MCF 10A (cell line): ENCODE data around the gene TIGD1. TPM values are rescaled to one million over a fixed set of nuclear protein-coding genes. Genes with fewer than 3 reads are reported as not detected.
A peak's percentile ranks its signal among the peaks of the same experiment; 100 is the strongest.

Experiments used
- BruUV-seq: library from RNA; stranded (reverse); fragments of 400-500 nt; replicated peaks from 2 replicates; lab custom pipeline; 2021; lab: Mats Ljungman, UMichigan
- CTCF ChIA-PET: fragments of 300-600 bp; sonication (Branson Sonifier 250); formaldehyde crosslinking; extraction: SDS; loops from one replicate; lab custom pipeline; 2021; ENCODE audit warnings: antibody characterized with exemption, inconsistent platforms; lab: Yijun Ruan, JAX
- POLR2A ChIA-PET: fragments of 300-600, 350-650 bp; sonication (Branson Sonifier 250); formaldehyde crosslinking; extraction: SDS; loops from one replicate; lab custom pipeline; 2020; ENCODE audit warnings: antibody characterized with exemption, inconsistent platforms; lab: Yijun Ruan, JAX
- DNase-seq: peaks from one replicate; pipeline ENCODE4 v3.0.0-alpha.2; 2018; ENCODE audit not compliant: unreplicated experiment
- H3K27ac Mint-ChIP-seq: one replicate; pipeline ENCODE4 v1.8.0; 2022; ENCODE audit warnings: mild to moderate bottlenecking, low read depth, mixed read lengths; ENCODE audit not compliant: unreplicated experiment
- H3K27me3 Mint-ChIP-seq: one replicate; pipeline ENCODE4 v1.8.0; 2022; ENCODE audit warnings: mixed read lengths; ENCODE audit not compliant: insufficient read depth, unreplicated experiment
- H3K36me3 Mint-ChIP-seq: one replicate; pipeline ENCODE4 v1.8.0; 2022; ENCODE audit warnings: mild to moderate bottlenecking, moderate library complexity, mixed read lengths; ENCODE audit not compliant: insufficient read depth, unreplicated experiment
- H3K4me1 Mint-ChIP-seq: one replicate; pipeline ENCODE4 v1.8.0; 2022; ENCODE audit warnings: mixed read lengths; ENCODE audit not compliant: insufficient read depth, unreplicated experiment
- H3K4me3 Mint-ChIP-seq: one replicate; pipeline ENCODE4 v1.8.0; 2022; ENCODE audit warnings: mild to moderate bottlenecking, moderate library complexity, mixed read lengths; ENCODE audit not compliant: unreplicated experiment
- H3K9me3 Mint-ChIP-seq: one replicate; pipeline ENCODE4 v1.8.0; 2022; ENCODE audit warnings: mixed read lengths; ENCODE audit not compliant: unreplicated experiment
- intact Hi-C: fragments of 100-400 bp; cut with micrococcal nuclease; formaldehyde crosslinking; loops from 2 replicates; pipeline ENCODE4 v1.14.1; 2022
- total RNA-seq: library from RNA; stranded (reverse); gene quantifications from 2 replicates; pipeline ENCODE4 v1.2.3, GENCODE V29; 2022
- TF ChIP-seq, protein P1 (sequence below): fragments of 200-600 bp; IDR thresholded peaks from one replicate; pipeline ENCODE4 v1.8.0; 2022; ENCODE audit warnings: antibody characterized with exemption, mild to moderate bottlenecking; ENCODE audit not compliant: unreplicated experiment

Gene TIGD1
- total RNA-seq, 1 experiment from 2014 or later, result 5.2 TPM

DNA sequence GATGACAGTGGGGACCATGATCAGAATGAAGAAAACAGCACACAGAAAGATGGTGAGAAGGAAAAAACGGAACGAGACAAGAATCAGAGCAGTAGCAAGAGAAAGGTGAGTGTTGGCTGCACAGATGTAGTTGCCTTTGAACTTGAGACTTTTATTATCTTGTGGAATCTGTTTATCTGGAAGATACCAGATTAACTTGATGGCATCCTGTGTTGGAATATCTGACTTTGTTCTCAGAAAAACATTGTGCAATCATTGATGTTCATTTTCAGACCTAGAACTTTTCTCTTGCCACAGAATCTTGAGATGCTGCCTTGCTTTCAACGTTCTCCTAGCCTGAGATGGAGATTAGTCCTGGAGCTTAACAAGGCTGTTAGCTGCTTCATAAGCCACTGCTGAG is 6.1 kb upstream of the TIGD1 start:
- H3K36me3 Mint-ChIP-seq, result peaks cover 60% of the 10 kb centered on the region
- H3K27me3 Mint-ChIP-seq, result no peaks in the 10 kb centered on the region
- peaks cover 28% of the 10 kb centered on the region for H3K4me1 Mint-ChIP-seq
- no peak overlapping the region for H3K4me3 Mint-ChIP-seq
- ChIA-PET CTCF (interaction anchor here (0.6 to 0.7 kb wide), 2 partner anchors 49 to 635 kb away, joined by 3 to 4 read pairs; no protein-coding TSS in a partner anchor), POLR2A (no interaction called here)
- TF ChIP-seq, protein P1, sequence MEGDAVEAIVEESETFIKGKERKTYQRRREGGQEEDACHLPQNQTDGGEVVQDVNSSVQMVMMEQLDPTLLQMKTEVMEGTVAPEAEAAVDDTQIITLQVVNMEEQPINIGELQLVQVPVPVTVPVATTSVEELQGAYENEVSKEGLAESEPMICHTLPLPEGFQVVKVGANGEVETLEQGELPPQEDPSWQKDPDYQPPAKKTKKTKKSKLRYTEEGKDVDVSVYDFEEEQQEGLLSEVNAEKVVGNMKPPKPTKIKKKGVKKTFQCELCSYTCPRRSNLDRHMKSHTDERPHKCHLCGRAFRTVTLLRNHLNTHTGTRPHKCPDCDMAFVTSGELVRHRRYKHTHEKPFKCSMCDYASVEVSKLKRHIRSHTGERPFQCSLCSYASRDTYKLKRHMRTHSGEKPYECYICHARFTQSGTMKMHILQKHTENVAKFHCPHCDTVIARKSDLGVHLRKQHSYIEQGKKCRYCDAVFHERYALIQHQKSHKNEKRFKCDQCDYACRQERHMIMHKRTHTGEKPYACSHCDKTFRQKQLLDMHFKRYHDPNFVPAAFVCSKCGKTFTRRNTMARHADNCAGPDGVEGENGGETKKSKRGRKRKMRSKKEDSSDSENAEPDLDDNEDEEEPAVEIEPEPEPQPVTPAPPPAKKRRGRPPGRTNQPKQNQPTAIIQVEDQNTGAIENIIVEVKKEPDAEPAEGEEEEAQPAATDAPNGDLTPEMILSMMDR, result no peak
- peak overlapping the region; percentile 39 for H3K27ac Mint-ChIP-seq
- no peaks in the 10 kb centered on the region for H3K9me3 Mint-ChIP-seq
- intact Hi-C loops, result no loop called here
- no TSS peak for BruUV-seq
- no peak for DNase-seq

DNA sequence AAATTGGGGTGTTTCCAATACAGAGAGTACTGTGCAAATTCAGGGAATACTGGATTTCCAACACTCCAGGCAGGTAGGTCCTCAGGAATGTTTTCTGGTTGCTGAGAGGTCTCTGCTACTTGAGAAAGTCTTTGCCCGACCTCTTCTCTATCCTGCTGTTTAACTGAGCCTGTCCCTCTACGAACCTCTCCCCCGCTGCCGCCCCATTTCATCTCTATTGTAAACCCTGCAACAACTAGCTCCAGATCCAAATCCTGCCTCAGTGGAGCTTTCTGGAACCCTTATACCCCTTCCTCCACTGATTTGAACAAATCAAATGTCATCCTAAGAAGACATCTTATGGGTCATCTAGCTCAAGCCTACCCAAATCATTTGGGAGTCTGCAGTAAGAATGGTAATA is 1.4 kb upstream of the TIGD1 start:
- Mint-ChIP-seq H3K27ac (peak overlapping the region; percentile 96), H3K36me3 (peaks cover 26% of the 10 kb centered on the region), H3K4me1 (peaks cover 38% of the 10 kb centered on the region), H3K9me3 (no peaks in the 10 kb centered on the region), H3K27me3 (no peaks in the 10 kb centered on the region), H3K4me3 (peak overlapping the region; percentile 90)
- no TSS peak for BruUV-seq
- ChIA-PET CTCF (interaction anchor here (0.6 to 1.1 kb wide), 3 partner anchors 29 to 705 kb away, joined by 3 to 4 read pairs (median 4); no protein-coding TSS in a partner anchor), POLR2A (interaction anchor here (0.6 to 3.0 kb wide), 3 partner anchors 16 to 41 kb away, joined by 4 to 39 read pairs (median 35); no protein-coding TSS in a partner anchor)
- intact Hi-C loops, result loop anchor here (2.0 kb wide), 1 partner anchor 41 kb away; no protein-coding TSS in a partner anchor
- no peak for DNase-seq
- TF ChIP-seq, protein P1, result no peak

DNA sequence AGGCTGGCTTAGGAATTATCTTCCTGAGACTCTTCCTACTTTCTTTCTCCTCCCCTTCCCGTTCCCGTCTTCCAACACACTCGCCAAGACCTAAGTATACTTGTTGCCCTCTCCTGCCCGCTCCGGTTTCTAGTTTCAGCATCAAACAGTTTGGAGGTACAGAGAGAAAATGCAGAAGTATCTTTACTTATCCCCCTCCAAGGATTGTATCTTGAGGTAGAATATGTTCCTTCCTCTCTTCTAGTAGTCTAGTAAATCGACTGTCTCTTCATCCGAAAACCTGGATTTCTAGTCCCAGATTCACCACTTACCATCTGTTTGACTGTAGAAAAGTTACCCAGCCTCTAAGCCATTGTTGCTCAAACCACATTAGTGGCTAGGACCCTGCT is 887 bp upstream of the TIGD1 start:
- Mint-ChIP-seq H3K27me3 (no peaks in the 10 kb centered on the region), H3K9me3 (no peaks in the 10 kb centered on the region), H3K4me1 (peaks cover 36% of the 10 kb centered on the region), H3K4me3 (peak overlapping the region; percentile 90), H3K36me3 (peaks cover 26% of the 10 kb centered on the region), H3K27ac (peak overlapping the region; percentile 96)
- DNase-seq, result no peak
- TF ChIP-seq, protein P1, result no peak
- ChIA-PET CTCF (no interaction called here), POLR2A (interaction anchor here (0.6 to 3.0 kb wide), 13 partner anchors 10 to 1087 kb away, joined by 3 to 39 read pairs (median 4); partner anchors contain the start of genes CHRNG, COPS7B, GIGYF2 and NCL)
- intact Hi-C loops, result loop anchor here (2.0 kb wide), 1 partner anchor 42 kb away; no protein-coding TSS in a partner anchor
- TSS peak; percentile 43 for BruUV-seq

DNA sequence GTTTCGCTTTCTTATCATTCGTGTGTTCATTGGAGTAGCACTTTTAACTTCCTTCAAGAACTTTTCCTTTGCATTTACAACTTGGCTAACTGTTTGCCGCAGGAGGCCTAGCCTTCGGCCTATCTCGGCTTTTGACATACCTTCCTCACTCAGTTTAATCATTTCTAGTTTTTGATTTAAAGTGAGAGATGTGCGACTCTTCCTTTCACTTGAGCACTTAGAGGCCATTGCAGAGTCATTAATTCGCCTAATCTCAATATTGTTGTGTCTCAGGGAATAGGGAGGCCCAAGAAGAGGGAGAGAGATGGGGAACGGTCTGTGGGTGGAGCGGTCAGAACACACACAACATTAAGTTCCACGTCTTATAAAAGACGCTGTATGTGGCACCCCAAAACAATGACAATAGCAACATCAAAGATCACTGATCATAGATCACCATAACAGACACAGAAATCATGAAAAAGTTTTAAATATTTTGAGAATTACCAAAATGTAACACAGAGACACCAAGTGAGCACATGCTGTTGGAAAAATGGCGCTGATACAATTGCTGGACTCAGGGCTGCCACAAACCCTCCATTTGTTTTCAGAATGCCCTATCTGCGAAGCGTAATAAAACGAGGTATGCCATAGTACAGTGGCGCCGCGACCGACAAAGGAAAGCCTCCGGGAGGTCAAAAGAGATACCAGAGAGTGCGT is 553 bp downstream of the TIGD1 start:
- ChIA-PET POLR2A (interaction anchor here (0.7 to 3.0 kb wide), 11 partner anchors 10 to 588 kb away, joined by 3 to 39 read pairs (median 4); partner anchors contain the start of genes CHRNG, DIS3L2 and GIGYF2), CTCF (no interaction called here)
- peaks cover 27% of the 10 kb centered on the region for H3K4me1 Mint-ChIP-seq
- intact Hi-C loops, result loop anchor here (2.0 kb wide), 1 partner anchor 43 kb away; no protein-coding TSS in a partner anchor
- no peaks in the 10 kb centered on the region for H3K9me3 Mint-ChIP-seq
- BruUV-seq, result TSS peak; percentile 66
- H3K27me3 Mint-ChIP-seq, result no peaks in the 10 kb centered on the region
- peak overlapping the region; percentile 90 for H3K4me3 Mint-ChIP-seq
- peak; percentile 17 for DNase-seq
- TF ChIP-seq, protein P1, result no peak
- H3K27ac Mint-ChIP-seq, result peak overlapping the region; percentile 96
- H3K36me3 Mint-ChIP-seq, result peaks cover 28% of the 10 kb centered on the region
